ENCODE measurements around the gene CLMP. TPM values are rescaled to one million over a fixed set of nuclear protein-coding genes. Genes with fewer than 3 reads are reported as not detected.

CLMP gene
- total and polyA plus RNA-seq, 7 experiments from 2014 or later, result 0.08 to 0.60 (median 0.27) TPM

DNA sequence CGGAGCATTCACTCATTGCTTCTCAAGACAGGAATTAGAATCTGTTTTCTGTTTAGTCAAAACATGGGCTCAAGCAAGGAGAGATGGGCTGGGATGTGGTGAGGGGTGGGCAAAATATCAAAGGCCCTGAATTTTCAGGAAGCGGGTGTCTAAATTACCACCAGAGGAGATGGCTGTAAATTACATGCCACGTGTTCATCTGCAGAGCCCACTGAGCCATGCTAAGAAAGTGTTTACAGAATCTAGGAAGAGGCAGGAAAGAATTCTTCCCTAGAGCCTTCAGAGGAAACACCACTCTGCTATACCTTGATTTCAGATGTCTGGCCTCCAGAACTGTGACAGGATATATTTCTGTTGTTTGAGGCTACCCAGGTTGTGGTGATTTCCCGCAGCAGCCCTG, 46.1 kb downstream of the CLMP start:
- Mint-ChIP-seq H3K27ac (no peak overlapping the region), H3K4me3 (no peak overlapping the region)
- no peak for ATAC-seq

GRCh38 chr11:123145661-123146060, 49.4 kb downstream of the CLMP start:
- CTCF ChIA-PET, result no interaction called here
- POLR2A ChIA-PET, result no interaction called here
- peaks cover 0 to 12% (median 0%) of the 10 kb centered on the region in 5 donors for H3K27me3 Mint-ChIP-seq
- H3K4me1 Mint-ChIP-seq, result peaks cover 0 to 3% (median 0%) of the 10 kb centered on the region in 7 donors
- no peak overlapping the region for H3K4me3 Mint-ChIP-seq
- Histone ChIP-seq H3K9me3 (ENCODE audit: control insufficient read depth in 2 of 3, low read length in 3 of 3) (no peaks in the 10 kb centered on the region), H3K27me3 (ENCODE audit: control insufficient read depth in 2 of 2, insufficient read depth in 2 of 2, low read length in 2 of 2) (no peaks in the 10 kb centered on the region), H3K36me3 (ENCODE audit: control insufficient read depth in 2 of 3, insufficient read depth in 3 of 3, low read length in 3 of 3) (no peaks in the 10 kb centered on the region), H3K27ac (ENCODE audit: low read depth, low read length) (no peak overlapping the region), H3K4me3 (ENCODE audit: low read length) (no peak overlapping the region), H3K4me1 (ENCODE audit: control insufficient read depth in 2 of 2, insufficient read depth in 2 of 2, low read length in 2 of 2) (no peaks in the 10 kb centered on the region)
- intact Hi-C loops (cut with micrococcal nuclease), result no loop called here
- no peaks in the 10 kb centered on the region for H3K36me3 Mint-ChIP-seq
- peaks cover 0 to 1% (median 0%) of the 10 kb centered on the region in 11 donors for H3K9me3 Mint-ChIP-seq
- DNase-seq, result no peak
- ATAC-seq, result no peak
- H3K27ac Mint-ChIP-seq, result no peak overlapping the region

More for the DNA sequence above, 46.1 kb downstream of the CLMP start:
- peaks cover 0 to 1% (median 0%) of the 10 kb centered on the region in 11 donors for H3K9me3 Mint-ChIP-seq
- no peaks in the 10 kb centered on the region for H3K36me3 Mint-ChIP-seq
- intact Hi-C loops (cut with micrococcal nuclease), result no loop called here
- Histone ChIP-seq H3K36me3 (ENCODE audit: control insufficient read depth in 2 of 3, insufficient read depth in 3 of 3, low read length in 3 of 3) (no peaks in the 10 kb centered on the region), H3K9me3 (ENCODE audit: control insufficient read depth in 2 of 3, low read length in 3 of 3) (no peaks in the 10 kb centered on the region), H3K27ac (ENCODE audit: low read depth, low read length) (no peak overlapping the region), H3K4me3 (ENCODE audit: low read length) (no peak overlapping the region), H3K4me1 (ENCODE audit: control insufficient read depth in 2 of 2, insufficient read depth in 2 of 2, low read length in 2 of 2) (no peaks in the 10 kb centered on the region), H3K27me3 (ENCODE audit: control insufficient read depth in 2 of 2, insufficient read depth in 2 of 2, low read length in 2 of 2) (no peaks in the 10 kb centered on the region)
- peaks cover 0 to 3% (median 0%) of the 10 kb centered on the region in 7 donors for H3K4me1 Mint-ChIP-seq
- peaks cover 0 to 24% (median 8%) of the 10 kb centered on the region in 5 donors for H3K27me3 Mint-ChIP-seq
- POLR2A ChIA-PET, result no interaction called here
- CTCF ChIA-PET, result no interaction called here
- DNase-seq, result no peak

DNA sequence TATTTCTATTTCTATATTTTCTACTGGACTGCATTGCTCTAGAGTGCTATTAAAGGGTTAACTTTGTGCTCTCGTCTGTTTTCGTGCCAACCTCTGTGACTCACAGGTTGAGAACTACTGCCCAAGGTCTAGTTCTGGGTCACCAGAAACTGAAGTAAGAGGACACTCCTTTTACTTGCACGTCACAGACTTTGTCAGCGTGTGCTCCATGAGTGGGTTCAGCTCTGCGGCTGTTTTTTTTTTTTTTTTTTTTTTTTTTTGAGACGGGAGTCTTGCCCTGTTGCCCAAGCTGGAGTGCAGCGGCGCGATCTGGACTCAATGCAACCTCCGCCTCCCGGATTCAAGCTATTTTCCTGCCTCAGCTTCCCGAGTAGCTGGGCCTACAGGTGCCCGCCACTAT, 49.8 kb downstream of the CLMP start:
- H3K4me3 ChIP-seq (ENCODE audit: low read length), result no peak overlapping the region
- H3K27me3 ChIP-seq (ENCODE audit: control insufficient read depth in 2 of 2, insufficient read depth in 2 of 2, low read length in 2 of 2), result no peaks in the 10 kb centered on the region
- CTCF ChIA-PET, result no interaction called here
- H3K27ac ChIP-seq (ENCODE audit: low read depth, low read length), result no peak overlapping the region
- H3K27ac Mint-ChIP-seq, result no peak overlapping the region
- intact Hi-C loops (cut with micrococcal nuclease), result no loop called here
- no peaks in the 10 kb centered on the region for H3K9me3 ChIP-seq (ENCODE audit: control insufficient read depth in 2 of 3, low read length in 3 of 3)
- H3K36me3 Mint-ChIP-seq, result no peaks in the 10 kb centered on the region
- DNase-seq, result no peak
- no peak for ATAC-seq
- peaks cover 0 to 10% (median 0%) of the 10 kb centered on the region in 5 donors for H3K27me3 Mint-ChIP-seq
- H3K9me3 Mint-ChIP-seq, result no peaks in the 10 kb centered on the region
- H3K4me3 Mint-ChIP-seq, result no peak overlapping the region
- POLR2A ChIA-PET, result no interaction called here
- no peaks in the 10 kb centered on the region for H3K36me3 ChIP-seq (ENCODE audit: control insufficient read depth in 2 of 3, insufficient read depth in 3 of 3, low read length in 3 of 3)
- peaks cover 0 to 1% (median 0%) of the 10 kb centered on the region in 7 donors for H3K4me1 Mint-ChIP-seq
- H3K4me1 ChIP-seq (ENCODE audit: control insufficient read depth in 2 of 2, insufficient read depth in 2 of 2, low read length in 2 of 2), result no peaks in the 10 kb centered on the region

- H3K9me3 Mint-ChIP-seq, result no peaks in the 10 kb centered on the region
- no peak for ATAC-seq
- ChIA-PET CTCF (no interaction called here), POLR2A (no interaction called here)
- no peak overlapping the region for H3K27ac ChIP-seq (ENCODE audit: low read depth, low read length)
- H3K36me3 ChIP-seq (ENCODE audit: control insufficient read depth in 2 of 3, insufficient read depth in 3 of 3, low read length in 3 of 3), result no peaks in the 10 kb centered on the region
- H3K4me1 Mint-ChIP-seq, result no peaks in the 10 kb centered on the region
- H3K4me3 Mint-ChIP-seq, result no peak overlapping the region
- no peak overlapping the region for H3K4me3 ChIP-seq (ENCODE audit: low read length)
- H3K9me3 ChIP-seq (ENCODE audit: control insufficient read depth in 2 of 3, low read length in 3 of 3), result no peaks in the 10 kb centered on the region
- no peak overlapping the region for H3K27ac Mint-ChIP-seq
- H3K4me1 ChIP-seq (ENCODE audit: control insufficient read depth in 2 of 2, insufficient read depth in 2 of 2, low read length in 2 of 2), result no peaks in the 10 kb centered on the region
- intact Hi-C loops (cut with micrococcal nuclease), result no loop called here
- peaks cover 0 to 5% (median 0%) of the 10 kb centered on the region in 5 donors for H3K27me3 Mint-ChIP-seq
- no peak for DNase-seq
- H3K36me3 Mint-ChIP-seq, result no peaks in the 10 kb centered on the region
- H3K27me3 ChIP-seq (ENCODE audit: control insufficient read depth in 2 of 2, insufficient read depth in 2 of 2, low read length in 2 of 2), result no peaks in the 10 kb centered on the region
These were observed 50.3 kb downstream of the CLMP start for GRCh38 chr11:123144707-123145106.

DNA sequence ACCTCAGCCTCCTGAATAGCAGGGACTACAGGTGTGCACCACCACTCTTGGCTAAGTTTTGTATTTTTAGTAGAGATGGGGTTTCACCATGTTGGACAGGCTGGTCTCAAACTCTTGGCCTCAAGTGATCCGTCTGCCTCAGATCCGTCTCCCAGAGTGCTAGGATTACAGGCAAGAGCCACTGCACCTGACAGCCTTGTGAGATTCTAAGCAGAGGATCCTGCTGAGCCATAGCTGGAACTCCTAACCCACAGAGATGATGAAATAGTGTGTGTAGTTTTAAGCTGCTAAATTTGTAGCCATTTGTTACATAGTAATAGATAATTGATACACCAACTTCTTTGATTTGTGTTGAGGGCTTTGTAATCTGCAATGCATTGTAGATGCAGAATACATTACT, 51.1 kb downstream of the CLMP start:
- H3K4me1 Mint-ChIP-seq, result no peaks in the 10 kb centered on the region
- POLR2A ChIA-PET, result no interaction called here
- peaks cover 0 to 4% (median 0%) of the 10 kb centered on the region in 5 donors for H3K27me3 Mint-ChIP-seq
- Histone ChIP-seq H3K27ac (ENCODE audit: low read depth, low read length) (no peak overlapping the region), H3K36me3 (ENCODE audit: control insufficient read depth in 2 of 3, insufficient read depth in 3 of 3, low read length in 3 of 3) (no peaks in the 10 kb centered on the region), H3K27me3 (ENCODE audit: control insufficient read depth in 2 of 2, insufficient read depth in 2 of 2, low read length in 2 of 2) (no peaks in the 10 kb centered on the region), H3K4me3 (ENCODE audit: low read length) (no peak overlapping the region), H3K4me1 (ENCODE audit: control insufficient read depth in 2 of 2, insufficient read depth in 2 of 2, low read length in 2 of 2) (no peaks in the 10 kb centered on the region), H3K9me3 (ENCODE audit: control insufficient read depth in 2 of 3, low read length in 3 of 3) (no peaks in the 10 kb centered on the region)
- DNase-seq (no peak), ATAC-seq (no peak)
- H3K27ac Mint-ChIP-seq, result no peak overlapping the region
- no peaks in the 10 kb centered on the region for H3K9me3 Mint-ChIP-seq
- CTCF ChIA-PET, result no interaction called here
- H3K36me3 Mint-ChIP-seq, result no peaks in the 10 kb centered on the region
- no peak overlapping the region for H3K4me3 Mint-ChIP-seq
- intact Hi-C loops (cut with micrococcal nuclease), result no loop called here

DNA sequence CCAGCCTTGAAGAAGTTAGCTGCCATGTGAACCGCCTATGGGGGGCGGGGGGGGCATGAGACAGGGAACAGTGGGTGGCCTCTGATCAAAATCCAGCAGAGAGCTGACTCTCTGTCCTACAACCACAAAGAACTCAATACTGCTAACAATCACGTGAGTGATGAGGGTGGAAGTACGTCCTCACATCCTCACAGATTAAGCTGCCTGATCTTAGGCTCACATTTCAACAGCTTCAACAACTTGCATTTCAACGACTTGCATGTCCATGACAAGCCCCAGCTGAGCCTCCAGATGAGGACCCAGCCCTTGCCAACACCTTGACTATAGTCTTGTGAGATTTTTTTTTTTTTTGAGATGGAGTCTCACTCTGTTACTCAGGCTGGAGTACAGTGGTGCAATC, 51.6 kb downstream of the CLMP start:
- no peaks in the 10 kb centered on the region for H3K4me1 Mint-ChIP-seq
- intact Hi-C loops (cut with micrococcal nuclease), result no loop called here
- H3K27ac Mint-ChIP-seq, result no peak overlapping the region
- no peak overlapping the region for H3K4me3 Mint-ChIP-seq
- H3K9me3 Mint-ChIP-seq, result no peaks in the 10 kb centered on the region
- Histone ChIP-seq H3K4me1 (ENCODE audit: control insufficient read depth in 2 of 2, insufficient read depth in 2 of 2, low read length in 2 of 2) (no peaks in the 10 kb centered on the region), H3K36me3 (ENCODE audit: control insufficient read depth in 2 of 3, insufficient read depth in 3 of 3, low read length in 3 of 3) (no peaks in the 10 kb centered on the region), H3K4me3 (ENCODE audit: low read length) (no peak overlapping the region), H3K27ac (ENCODE audit: low read depth, low read length) (no peak overlapping the region), H3K9me3 (ENCODE audit: control insufficient read depth in 2 of 3, low read length in 3 of 3) (no peaks in the 10 kb centered on the region), H3K27me3 (ENCODE audit: control insufficient read depth in 2 of 2, insufficient read depth in 2 of 2, low read length in 2 of 2) (no peaks in the 10 kb centered on the region)
- ChIA-PET POLR2A (no interaction called here), CTCF (interaction anchor here (0.5 to 0.6 kb wide), 2 partner anchors 14 to 1525 kb away, joined by 4 to 8 read pairs; no protein-coding TSS in a partner anchor)
- no peak for ATAC-seq
- peaks cover 0 to 4% (median 0%) of the 10 kb centered on the region in 5 donors for H3K27me3 Mint-ChIP-seq
- no peak for DNase-seq
- H3K36me3 Mint-ChIP-seq, result no peaks in the 10 kb centered on the region

DNA sequence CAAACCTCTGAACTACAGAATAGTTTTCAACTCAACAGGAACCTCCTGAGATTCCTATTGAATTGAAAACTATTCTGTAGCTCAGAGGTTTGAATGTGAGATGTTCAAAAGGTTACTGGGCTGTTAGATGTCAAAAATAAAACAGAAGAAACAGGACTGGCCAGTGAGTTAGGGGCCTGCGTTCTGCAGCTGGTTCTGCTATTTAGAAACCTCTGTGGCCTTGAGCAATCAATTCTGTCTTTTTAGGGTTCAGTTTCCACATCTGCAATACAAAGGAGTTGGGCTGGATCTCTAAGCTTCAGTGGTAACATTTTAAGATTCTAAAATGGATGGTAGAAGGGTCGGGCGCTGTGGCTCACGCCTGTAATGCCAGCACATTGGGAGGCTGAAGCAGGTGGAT, 55.8 kb downstream of the CLMP start:
- ChIA-PET POLR2A (no interaction called here), CTCF (no interaction called here)
- Mint-ChIP-seq H3K4me3 (no peak overlapping the region), H3K9me3 (no peaks in the 10 kb centered on the region), H3K36me3 (no peaks in the 10 kb centered on the region), H3K27ac (no peak overlapping the region), H3K27me3 (peaks cover 0 to 11% (median 7%) of the 10 kb centered on the region in 5 donors), H3K4me1 (peaks cover 0 to 9% (median 2%) of the 10 kb centered on the region in 7 donors)
- no peaks in the 10 kb centered on the region for H3K36me3 ChIP-seq (ENCODE audit: control insufficient read depth in 2 of 3, insufficient read depth in 3 of 3, low read length in 3 of 3)
- DNase-seq (no peak), ATAC-seq (no peak)
- intact Hi-C loops (cut with micrococcal nuclease), result no loop called here
- no peaks in the 10 kb centered on the region for H3K27me3 ChIP-seq (ENCODE audit: control insufficient read depth in 2 of 2, insufficient read depth in 2 of 2, low read length in 2 of 2)
- H3K27ac ChIP-seq (ENCODE audit: low read depth, low read length), result no peak overlapping the region
- H3K4me3 ChIP-seq (ENCODE audit: low read length), result no peak overlapping the region
- no peaks in the 10 kb centered on the region for H3K9me3 ChIP-seq (ENCODE audit: control insufficient read depth in 2 of 3, low read length in 3 of 3)
- no peaks in the 10 kb centered on the region for H3K4me1 ChIP-seq (ENCODE audit: control insufficient read depth in 2 of 2, insufficient read depth in 2 of 2, low read length in 2 of 2)

Measured in naive thymus-derived CD4-positive, alpha-beta T cell (primary cell).